H1 (cell line): ENCODE results near the gene CTSC. TPM values are rescaled to one million over a fixed set of nuclear protein-coding genes. Genes with fewer than 3 reads are reported as not detected.

Experiments used
- CTCF ChIA-PET: fragments of 300-600 bp; sonication (Branson Sonifier 250); formaldehyde crosslinking; loops from one replicate; lab custom pipeline; 2021; ENCODE audit not compliant: partially characterized antibody; lab: Charles Lee
- POLR2A ChIA-PET: fragments of 300-600 bp; sonication (Branson Sonifier 250); formaldehyde crosslinking; loops from one replicate; lab custom pipeline; 2021; ENCODE audit warnings: inconsistent platforms; ENCODE audit not compliant: partially characterized antibody; lab: Charles Lee
- DNase-seq, 2 experiments: peaks; one replicate each; pipeline versions ENCODE4 v3.0.0 to v3.0.0-alpha.2; 2010 to 2022; ENCODE audit warnings: low spot score in 2 of 2, low read depth in 1 of 2, mixed read lengths in 1 of 2
- FAIRE-seq: peaks from 2 replicates; lab custom pipeline; 2011; peaks lifted over from hg19 to GRCh38; lab: Jason Lieb, UNC
- H2AFZ ChIP-seq: 2 replicates; pipeline ENCODE4 v1.8.1; 2012; ENCODE audit warnings: low read length, inconsistent platforms
- H2AK5ac ChIP-seq: 2 replicates; pipeline ENCODE4 v1.6.1; 2013; ENCODE audit warnings: low read depth, low read length
- H2BK120ac ChIP-seq: replicated peaks from 2 replicates; pipeline ENCODE3; 2013; ENCODE audit warnings: low read depth, low read length, inconsistent platforms
- H2BK12ac ChIP-seq: 2 replicates; pipeline ENCODE4 v1.6.1; 2013; ENCODE audit warnings: low read depth, low read length
- H2BK15ac ChIP-seq: 2 replicates; pipeline ENCODE4 v1.6.1; 2013; ENCODE audit warnings: low read length
- H2BK20ac ChIP-seq: 2 replicates; pipeline ENCODE4 v1.6.1; 2013; ENCODE audit warnings: low read length
- H2BK5ac ChIP-seq: 2 replicates; pipeline ENCODE4 v1.6.1; 2013; ENCODE audit warnings: low read depth, low read length
- H3K14ac ChIP-seq: 2 replicates; pipeline ENCODE4 v1.6.1; 2013; ENCODE audit warnings: inconsistent platforms; ENCODE audit not compliant: insufficient read length
- H3K18ac ChIP-seq: 2 replicates; pipeline ENCODE4 v1.6.1; 2013; ENCODE audit warnings: low read length; ENCODE audit errors: extremely low read depth
- H3K23ac ChIP-seq: 2 replicates; pipeline ENCODE4 v1.6.1; 2013; ENCODE audit warnings: inconsistent platforms; ENCODE audit not compliant: insufficient read length
- H3K23me2 ChIP-seq: 2 replicates; pipeline ENCODE4 v1.6.1; 2013; ENCODE audit warnings: low read depth, low read length
- H3K27ac ChIP-seq: 2 replicates; pipeline ENCODE4 v1.6.1; 2011; ENCODE audit warnings: low read depth, low read length, inconsistent platforms
- H3K27me3 ChIP-seq, 4 experiments: replicated peaks in 1 of 4; 1 replicate in 1 of 4; 2 replicates in 3 of 4; pipeline versions ENCODE4 v1.6.1 to v1.8.1; 2011 to 2013; ENCODE audit warnings: low read length in 3 of 4, mild to moderate bottlenecking in 3 of 4, inconsistent platforms in 2 of 4, mixed read lengths in 2 of 4, moderate library complexity in 1 of 4; ENCODE audit not compliant: control insufficient read depth in 3 of 4, insufficient read depth in 3 of 4; ENCODE audit errors: extremely low read depth in 1 of 4
- H3K36me3 ChIP-seq, 4 experiments: 2 replicates each; pipeline versions ENCODE4 v1.6.1 to v1.8.1; 2011 to 2013; ENCODE audit warnings: mild to moderate bottlenecking in 4 of 4, low read length in 3 of 4, moderate library complexity in 2 of 4, control low read depth in 1 of 4, inconsistent platforms in 1 of 4; ENCODE audit not compliant: insufficient read depth in 4 of 4, control insufficient read depth in 2 of 4
- H3K4ac ChIP-seq: replicated peaks from 2 replicates; pipeline ENCODE3; 2013; ENCODE audit warnings: low read length, low read depth, mixed read lengths, inconsistent platforms; ENCODE audit not compliant: insufficient read length
- H3K4me1 ChIP-seq, 4 experiments: replicated peaks in 1 of 4; 1 replicate in 1 of 4; 2 replicates in 3 of 4; pipeline versions ENCODE4 v1.6.1 to v1.8.1; 2011 to 2013; ENCODE audit warnings: low read length in 3 of 4, inconsistent platforms in 2 of 4, mixed read lengths in 1 of 4; ENCODE audit not compliant: insufficient read depth in 4 of 4, control insufficient read depth in 3 of 4
- H3K4me2 ChIP-seq, 2 experiments: 2 replicates each; pipeline versions ENCODE4 v1.6.1 to v1.8.1; 2011 to 2013; ENCODE audit warnings: low read depth in 2 of 2, low read length in 2 of 2, control low read depth in 1 of 2, inconsistent platforms in 1 of 2, mild to moderate bottlenecking in 1 of 2; ENCODE audit not compliant: insufficient read depth in 1 of 2
- H3K4me3 ChIP-seq, 4 experiments: fragments of 200-600, 300-600 bp in 1 of 4; sonication (generic), shearing (Covaris generic), sonication (Bioruptor Twin) in 1 of 4; 2 replicates each; pipeline versions ENCODE4 v1.5.1 to v1.8.1; 2011 to 2016; ENCODE audit warnings: low read length in 4 of 4, low read depth in 3 of 4, control low read depth in 2 of 4, inconsistent platforms in 2 of 4, mild to moderate bottlenecking in 2 of 4, mixed read lengths in 1 of 4, moderate library complexity in 1 of 4; ENCODE audit not compliant: insufficient read depth in 2 of 4; ENCODE audit errors: extremely low read depth in 1 of 4
- H3K56ac ChIP-seq: replicated peaks from 2 replicates; pipeline ENCODE3; 2013; ENCODE audit warnings: low read depth, mild to moderate bottlenecking, mixed read lengths, low read length, inconsistent platforms; ENCODE audit not compliant: insufficient read length
- H3K79me1 ChIP-seq: 2 replicates; pipeline ENCODE4 v1.6.1; 2013; ENCODE audit warnings: low read depth, low read length, control low read depth
- H3K79me2 ChIP-seq, 2 experiments: 2 replicates each; pipeline versions ENCODE4 v1.6.1 to v1.8.1; 2012 to 2013; ENCODE audit warnings: low read length in 2 of 2, mild to moderate bottlenecking in 2 of 2, inconsistent platforms in 1 of 2; ENCODE audit not compliant: insufficient read depth in 2 of 2, control insufficient read depth in 1 of 2
- H3K9ac ChIP-seq, 4 experiments: replicated peaks in 1 of 4; 1 replicate in 1 of 4; 2 replicates in 3 of 4; pipeline versions ENCODE4 v1.6.1 to v1.8.1; 2011 to 2013; ENCODE audit warnings: low read depth in 3 of 4, low read length in 3 of 4, control low read depth in 2 of 4, mild to moderate bottlenecking in 2 of 4, moderate library complexity in 2 of 4, inconsistent platforms in 1 of 4; ENCODE audit errors: extremely low read depth in 1 of 4
- H3K9me3 ChIP-seq, 2 experiments: 2 replicates each; pipeline versions ENCODE4 v1.6.1 to v1.8.1; 2012 to 2013; ENCODE audit warnings: mild to moderate bottlenecking in 2 of 2, moderate library complexity in 2 of 2, control low read depth in 1 of 2, inconsistent platforms in 1 of 2, low read depth in 1 of 2, low read length in 1 of 2, mixed read lengths in 1 of 2; ENCODE audit not compliant: insufficient read depth in 2 of 2
- H4K20me1 ChIP-seq, 2 experiments: replicated peaks in 1 of 2; 2 replicates each; pipeline versions ENCODE3 to v1.8.1; 2011 to 2013; ENCODE audit warnings: inconsistent platforms in 2 of 2, low read length in 2 of 2, mild to moderate bottlenecking in 1 of 2; ENCODE audit not compliant: insufficient read depth in 2 of 2, control insufficient read depth in 1 of 2
- H4K5ac ChIP-seq: 2 replicates; pipeline ENCODE4 v1.6.1; 2013; ENCODE audit warnings: low read length, low read depth, mixed read lengths, inconsistent platforms; ENCODE audit not compliant: insufficient read length
- H4K8ac ChIP-seq: 2 replicates; pipeline ENCODE4 v1.8.0; 2013; ENCODE audit warnings: mild to moderate bottlenecking, moderate library complexity, low read length, inconsistent platforms; ENCODE audit not compliant: insufficient read depth; ENCODE audit errors: extremely low read depth
- H4K91ac ChIP-seq: replicated peaks from 2 replicates; pipeline ENCODE3; 2013; ENCODE audit warnings: low read length, mixed read lengths, inconsistent platforms; ENCODE audit not compliant: insufficient read length
- ATF2 ChIP-seq: IDR thresholded peaks from 2 replicates; pipeline ENCODE4 v1.6.1; 2012; ENCODE audit warnings: low read length, inconsistent platforms
- E2F6 ChIP-seq: IDR thresholded peaks from 2 replicates; pipeline ENCODE4 v1.6.1; 2012; ENCODE audit warnings: inconsistent platforms
- GABPA ChIP-seq: IDR thresholded peaks from 2 replicates; pipeline ENCODE4 v1.6.1; 2011; ENCODE audit warnings: mild to moderate bottlenecking, low read length, moderate library complexity, borderline replicate concordance; ENCODE audit not compliant: insufficient read depth
- JUND ChIP-seq: IDR thresholded peaks from 2 replicates; pipeline ENCODE4 v1.6.1; 2011; ENCODE audit warnings: mild to moderate bottlenecking, improper control_type of control experiment, low read length
- RAD21 ChIP-seq, 2 experiments: IDR thresholded peaks in 1 of 2; conservative IDR thresholded peaks in 1 of 2; 2 replicates each; pipeline ENCODE4 v1.6.1; 2011; ENCODE audit warnings: low read depth in 2 of 2, low read length in 2 of 2, improper control_type of control experiment in 1 of 2, inconsistent platforms in 1 of 2, mild to moderate bottlenecking in 1 of 2, moderate library complexity in 1 of 2
- SP1 ChIP-seq: IDR thresholded peaks from 2 replicates; pipeline ENCODE4 v1.6.1; 2011; ENCODE audit warnings: low read depth, low read length
- SP4 ChIP-seq: IDR thresholded peaks from 2 replicates; pipeline ENCODE4 v1.6.1; 2012; ENCODE audit warnings: low read length, inconsistent platforms
- ZNF274 ChIP-seq: IDR thresholded peaks from 2 replicates; pipeline ENCODE4 v1.7.0; 2012; ENCODE audit warnings: low read length, borderline replicate concordance; ENCODE audit errors: extremely low read depth
- WGBS, 2 experiments: shearing (Covaris generic) in 1 of 2; methylation state at CpG; one replicate each; pipeline versions ENCODE4 v1.1.6 to v1.1.7; 2013 to 2015; ENCODE audit warnings: low lambda C conversion rate in 2 of 2, mixed read lengths in 2 of 2, inconsistent platforms in 1 of 2, low coverage in 1 of 2, missing lambda C conversion rate in 1 of 2; ENCODE audit not compliant: insufficient replicate concordance in 2 of 2, insufficient coverage in 1 of 2, insufficient read length in 1 of 2; ENCODE audit errors: extremely low coverage in 1 of 2, missing lambda C conversion rate in 1 of 2; 5-methylcytosine and 5-hydroxymethylcytosine counted together
- polyA plus RNA-seq, 7 experiments: library from polyadenylated mRNA; depleted of rRNA in 3 of 7; stranded (reverse) in 5 of 7; unstranded in 2 of 7; fragments of >200 nt in 5 of 7; fragments of 200-250 nt in 2 of 7; gene quantifications; 1 replicate in 5 of 7; 2 replicates in 1 of 7; 4 replicates in 1 of 7; pipeline versions ENCODE4 v1.2.1 to v1.2.3, GENCODE V29; 2011 to 2013; ENCODE audit warnings: missing spikeins in 2 of 7, mixed read lengths in 2 of 7
- total RNA-seq: library from RNA; stranded (reverse); fragmentation: NEBNext Ultra II Directional; extraction: Animal tissue kit (Norgen Biotek cat#: 25700); gene quantifications from 2 replicates; pipeline ENCODE4 v1.2.1, GENCODE V29; 2021

The CTSC gene
- total and polyA plus RNA-seq, 2 of the 8 experiments (the other 6 are each of a cell fraction or from before 2014, with no cell fraction given): 347 to 369 TPM

GRCh38 chr11:88307749-88308425 lies 29.6 kb downstream of the CTSC start:
- H3K27ac ChIP-seq: peak overlapping the region; percentile 80
- peak overlapping the region; percentile 94; the same call in 1 of the 2 replicates for H2BK12ac ChIP-seq
- peak overlapping the region; percentile 27 for H3K56ac ChIP-seq
- H2BK20ac ChIP-seq: peak overlapping the region; percentile 98
- DNase-seq (peak in 1 of 2 experiments; percentile 53), FAIRE-seq (peak; percentile 97)
- CTCF ChIA-PET: interaction anchor here (0.7 to 2.0 kb wide), 4 partner anchors 8 to 244 kb away, joined by 3 to 5 read pairs (median 3); no protein-coding TSS in a partner anchor
- H2BK15ac ChIP-seq: no peak overlapping the region
- 13% methylated on average over 11 of the region's 11 CpGs; no CpG with 5 or more reads in 1 of the 2 experiments for WGBS, 2 experiments
- H4K20me1 ChIP-seq: no peaks in the 10 kb centered on the region
- H3K27me3 ChIP-seq: no peaks in the 10 kb centered on the region
- H3K36me3 ChIP-seq: peaks cover 5 to 79% (median 32%) of the 10 kb centered on the region in 4 experiments
- H3K23ac ChIP-seq: no peak overlapping the region
- POLR2A ChIA-PET: interaction anchor here (0.7 to 5.0 kb wide), 16 partner anchors 9 to 844 kb away, joined by 3 to 50 read pairs (median 5); partner anchors contain the start of gene CTSC
- H3K79me2 ChIP-seq: peaks cover 0 to 62% of the 10 kb centered on the region in 2 experiments; a peak in 3 of 4 replicates
- peak overlapping the region; percentile 76 for H3K18ac ChIP-seq
- peak overlapping the region in 3 of 4 experiments; percentile 29 to 60 (median 39); a peak in 4 of 7 replicates for H3K9ac ChIP-seq
- H4K8ac ChIP-seq: no peak overlapping the region
- peak overlapping the region in 3 of 4 experiments; percentile 1 to 49 (median 16); a peak in 5 of 8 replicates for H3K4me3 ChIP-seq
- H3K23me2 ChIP-seq: no peaks in the 10 kb centered on the region; the same call in 1 of the 2 replicates
- no peak overlapping the region for H2AFZ ChIP-seq
- peak overlapping the region; percentile 98 for H2BK5ac ChIP-seq
- peak overlapping the region; percentile 55 for H3K4ac ChIP-seq
- no peaks in the 10 kb centered on the region for H3K9me3 ChIP-seq
- H2AK5ac ChIP-seq: peak overlapping the region; percentile 93; the same call in 1 of the 2 replicates
- H3K4me2 ChIP-seq: peak overlapping the region; percentile 63 to 75
- peak overlapping the region; percentile 76 for H2BK120ac ChIP-seq
- peak overlapping the region; percentile 25 for H3K14ac ChIP-seq
- peaks cover 2 to 24% (median 10%) of the 10 kb centered on the region in 4 experiments; a peak in 6 of 7 replicates for H3K4me1 ChIP-seq
- peak overlapping the region; percentile 91 for H4K5ac ChIP-seq
- H3K79me1 ChIP-seq: peaks cover 5% of the 10 kb centered on the region; the same call in 1 of the 2 replicates
- peak overlapping the region; percentile 83 for H4K91ac ChIP-seq
- TF ChIP-seq JUND (no peak), SP1 (peak; percentile 95), GABPA (no peak), ZNF274 (no peak), E2F6 (no peak), RAD21 (IDR thresholded peaks at IDR 0.05 in 1 of 2, conservative IDR thresholded peaks at IDR 0.05 in 1 of 2; ENCODE audit: low read depth in 2 of 2, low read length in 2 of 2) (peak; percentile 2 to 30; a peak in 2 of 4 replicates), ATF2 (no peak), SP4 (no peak)
